WTC11 (cell line): ENCODE data around the gene PPM1L. TPM values are rescaled to one million over a fixed set of nuclear protein-coding genes. Genes with fewer than 3 reads are reported as not detected.

Experiments used
- ATAC-seq: fragments of 200-7000 bp; cut with Tn5 transposase; 2 replicates; pipeline ENCODE4 v1.10.0; 2021; ENCODE audit warnings: mild to moderate bottlenecking, moderate library complexity
- CTCF ChIA-PET: fragments of 300-600 bp; sonication (Branson Sonifier 250); formaldehyde crosslinking; loops from one replicate; lab custom pipeline; 2021; ENCODE audit warnings: antibody characterized with exemption; lab: Charles Lee
- POLR2A ChIA-PET: fragments of 350-600 bp; sonication (Branson Sonifier 250); formaldehyde crosslinking; loops from one replicate; lab custom pipeline; 2021; ENCODE audit warnings: antibody characterized with exemption; lab: Charles Lee
- DNase-seq: peaks from one replicate; pipeline ENCODE4 v3.0.0; 2021; ENCODE audit warnings: low spot score
- H3K27ac Mint-ChIP-seq: 2 replicates; pipeline ENCODE4 v1.8.0; 2021; ENCODE audit warnings: mixed read lengths
- H3K27me3 Mint-ChIP-seq: 2 replicates; pipeline ENCODE4 v1.8.0; 2021; ENCODE audit warnings: low read depth, mild to moderate bottlenecking, moderate library complexity, mixed read lengths
- H3K36me3 Mint-ChIP-seq: 2 replicates; pipeline ENCODE4 v1.8.0; 2021; ENCODE audit warnings: mixed read lengths
- H3K4me1 Mint-ChIP-seq: 2 replicates; pipeline ENCODE4 v1.8.0; 2022; ENCODE audit warnings: mixed read lengths
- H3K4me3 Mint-ChIP-seq: 2 replicates; pipeline ENCODE4 v1.8.0; 2021; ENCODE audit warnings: mild to moderate bottlenecking, moderate library complexity, mixed read lengths
- H3K9me3 Mint-ChIP-seq: 2 replicates; pipeline ENCODE4 v1.8.0; 2021; ENCODE audit warnings: mixed read lengths
- ATF1 ChIP-seq: sonication (generic); formaldehyde crosslinking; IDR thresholded peaks from 2 replicates; pipeline ENCODE4 v1.8.1; 2023; ENCODE audit warnings: mild to moderate bottlenecking, moderate library complexity, missing genetic modification reagents
- ATF2 ChIP-seq: sonication (generic); formaldehyde crosslinking; IDR thresholded peaks from 2 replicates; pipeline ENCODE4 v1.8.1; 2022; ENCODE audit warnings: low read depth, missing genetic modification reagents, borderline replicate concordance
- CBFB ChIP-seq: sonication (generic); formaldehyde crosslinking; IDR thresholded peaks from 2 replicates; pipeline ENCODE4 v1.8.1; 2022; ENCODE audit warnings: mild to moderate bottlenecking, low read depth, missing genetic modification reagents
- CDX4 ChIP-seq: fragments of 250-450 bp; sonication (Bioruptor Pico); IDR thresholded peaks from 2 replicates; pipeline ENCODE4 v1.9.0; 2021; ENCODE audit warnings: moderate library complexity, mild to moderate bottlenecking, inconsistent platforms, borderline replicate concordance
- ELF4 ChIP-seq: sonication (generic); formaldehyde crosslinking; IDR thresholded peaks from 2 replicates; pipeline ENCODE4 v1.8.1; 2022; ENCODE audit warnings: low read depth, mild to moderate bottlenecking, moderate library complexity, missing genetic modification reagents
- EMX1 ChIP-seq: fragments of 250-450 bp; sonication (Bioruptor Pico); IDR thresholded peaks from 2 replicates; pipeline ENCODE4 v1.8.0; 2021; ENCODE audit warnings: mild to moderate bottlenecking
- ETV6 ChIP-seq: sonication (generic); formaldehyde crosslinking; IDR thresholded peaks from 2 replicates; pipeline ENCODE4 v1.8.1; 2022; ENCODE audit warnings: mild to moderate bottlenecking, missing genetic modification reagents
- FOXK1 ChIP-seq: sonication (generic); formaldehyde crosslinking; IDR thresholded peaks from 2 replicates; pipeline ENCODE4 v1.8.0; 2022; ENCODE audit warnings: mild to moderate bottlenecking, moderate library complexity, missing genetic modification reagents
- FOXP1 ChIP-seq: sonication (generic); formaldehyde crosslinking; IDR thresholded peaks from 2 replicates; pipeline ENCODE4 v1.8.0; 2022; ENCODE audit warnings: missing genetic modification reagents, mild to moderate bottlenecking, moderate library complexity, borderline replicate concordance
- GABPB1 ChIP-seq: sonication (generic); formaldehyde crosslinking; IDR thresholded peaks from 2 replicates; pipeline ENCODE4 v1.8.1; 2023; ENCODE audit warnings: mild to moderate bottlenecking, missing genetic modification reagents
- GTF2I ChIP-seq: fragments of 250-450 bp; sonication (Bioruptor Pico); conservative IDR thresholded peaks from 2 replicates; pipeline ENCODE4 v1.4.0; 2021; ENCODE audit warnings: mild to moderate bottlenecking
- HMGA2 ChIP-seq: fragments of 250-450 bp; sonication (Bioruptor Pico); IDR thresholded peaks from 2 replicates; pipeline ENCODE4 v1.4.0; 2021; ENCODE audit warnings: mild to moderate bottlenecking, moderate library complexity
- IRF1 ChIP-seq: sonication (generic); formaldehyde crosslinking; IDR thresholded peaks from 2 replicates; pipeline ENCODE4 v1.8.0; 2023; ENCODE audit warnings: missing genetic modification reagents
- MYBL2 ChIP-seq: sonication (generic); formaldehyde crosslinking; IDR thresholded peaks from 2 replicates; pipeline ENCODE4 v1.8.1; 2023; ENCODE audit warnings: mild to moderate bottlenecking, moderate library complexity, missing genetic modification reagents
- PRDM15 ChIP-seq: sonication (generic); formaldehyde crosslinking; IDR thresholded peaks from 2 replicates; pipeline ENCODE4 v1.8.0; 2022; ENCODE audit warnings: missing genetic modification reagents
- SMAD4 ChIP-seq: sonication (generic); formaldehyde crosslinking; IDR thresholded peaks from 2 replicates; pipeline ENCODE4 v1.8.0; 2022; ENCODE audit warnings: mild to moderate bottlenecking, missing genetic modification reagents
- ZMAT4 ChIP-seq: fragments of 250-450 bp; sonication (Bioruptor Pico); IDR thresholded peaks from 2 replicates; pipeline ENCODE4 v1.9.0; 2021; ENCODE audit warnings: mild to moderate bottlenecking
- ZNF219 ChIP-seq: sonication (generic); formaldehyde crosslinking; IDR thresholded peaks from 2 replicates; pipeline ENCODE4 v1.8.0; 2023; ENCODE audit warnings: missing genetic modification reagents, mild to moderate bottlenecking, borderline replicate concordance
- ZNF263 ChIP-seq: sonication (generic); formaldehyde crosslinking; IDR thresholded peaks from 2 replicates; pipeline ENCODE4 v1.8.1; 2022; ENCODE audit warnings: low read depth, mild to moderate bottlenecking, moderate library complexity, missing genetic modification reagents
- ZNF396 ChIP-seq: fragments of 250-450 bp; sonication (Bioruptor Pico); IDR thresholded peaks from 2 replicates; pipeline ENCODE4 v1.8.0; 2021; ENCODE audit warnings: mild to moderate bottlenecking, moderate library complexity, borderline replicate concordance
- ZNF532 ChIP-seq: fragments of 250-450 bp; sonication (Bioruptor Pico); IDR thresholded peaks from 2 replicates; pipeline ENCODE4 v1.9.0; 2021; ENCODE audit warnings: mild to moderate bottlenecking, borderline replicate concordance
- ZNF671 ChIP-seq: fragments of 250-450 bp; sonication (Bioruptor Pico); IDR thresholded peaks from 2 replicates; pipeline ENCODE4 v1.8.0; 2021; ENCODE audit warnings: mild to moderate bottlenecking
- total RNA-seq: library from RNA; stranded (reverse); gene quantifications from 3 replicates; pipeline ENCODE4 v1.2.3, GENCODE V29; 2021

PPM1L gene
- total RNA-seq, 1 experiment from 2014 or later, result 18.1 TPM

GRCh38 chr3:160973067-160973809, 217.2 kb downstream of the PPM1L start:
- H3K27ac Mint-ChIP-seq, result no peak overlapping the region
- CTCF ChIA-PET, result no interaction called here
- peaks cover 12% of the 10 kb centered on the region for H3K9me3 Mint-ChIP-seq
- POLR2A ChIA-PET, result no interaction called here
- no peaks in the 10 kb centered on the region for H3K27me3 Mint-ChIP-seq
- no peak for TF ChIP-seq IRF1 (CRISPR knock-in tag)
- no peak for TF ChIP-seq ZNF263 (CRISPR knock-in tag)
- no peak for TF ChIP-seq ETV6
- TF ChIP-seq ELF4 (CRISPR knock-in tag), result no peak
- H3K4me3 Mint-ChIP-seq, result no peak overlapping the region
- peaks cover 16% of the 10 kb centered on the region for H3K4me1 Mint-ChIP-seq
- DNase-seq (no peak), ATAC-seq (no peak)
- H3K36me3 Mint-ChIP-seq, result peaks cover 7% of the 10 kb centered on the region; the same call in 1 of the 2 replicates

GRCh38 chr3:160977773-160978172, 221.7 kb downstream of the PPM1L start:
- TF ChIP-seq EMX1 (no peak), GTF2I (no peak), HMGA2 (CRISPR knock-in tag) (no peak), CDX4 (no peak), SMAD4 (CRISPR knock-in tag) (no peak), ETV6 (no peak), MYBL2 (no peak), FOXK1 (CRISPR knock-in tag) (no peak), ZNF671 (CRISPR knock-in tag) (no peak), ZMAT4 (CRISPR knock-in tag) (no peak), FOXP1 (no peak), PRDM15 (no peak), ATF2 (CRISPR knock-in tag) (no peak), ZNF396 (CRISPR knock-in tag) (no peak), CBFB (CRISPR knock-in tag) (no peak), ATF1 (CRISPR knock-in tag) (no peak), ZNF532 (CRISPR knock-in tag) (no peak), GABPB1 (CRISPR knock-in tag) (no peak), ZNF219 (CRISPR knock-in tag) (no peak)
- H3K27ac Mint-ChIP-seq, result no peak overlapping the region
- H3K36me3 Mint-ChIP-seq, result peaks cover 13% of the 10 kb centered on the region
- CTCF ChIA-PET, result no interaction called here
- H3K27me3 Mint-ChIP-seq, result no peaks in the 10 kb centered on the region
- peaks cover 4% of the 10 kb centered on the region for H3K4me1 Mint-ChIP-seq
- POLR2A ChIA-PET, result no interaction called here
- DNase-seq (no peak), ATAC-seq (no peak)
- H3K9me3 Mint-ChIP-seq, result peaks cover 25% of the 10 kb centered on the region
- H3K4me3 Mint-ChIP-seq, result no peak overlapping the region
